ENCODE data around the gene PHF10. TPM values are rescaled to one million over a fixed set of nuclear protein-coding genes. Genes with fewer than 3 reads are reported as not detected.

Gene PHF10
- total and polyA plus RNA-seq, 2 donors (not counting 1 experiment from before 2014, with no cell fraction given), result 32.9 to 74.6 TPM

- H3K9me3 Mint-ChIP-seq (ENCODE audit: insufficient read depth), result no peaks in the 10 kb centered on the region
- no peaks in the 10 kb centered on the region for H3K9me3 ChIP-seq (ENCODE audit: control extremely low read depth in 1 of 3, control insufficient read depth in 2 of 3, insufficient read depth in 1 of 3, low read length in 2 of 3)
- peaks cover 0 to 16% of the 10 kb centered on the region in 2 experiments for H3K36me3 ChIP-seq (replicated peaks in 1 of 2; ENCODE audit: control extremely low read depth in 1 of 2, control insufficient read depth in 1 of 2, extremely low read depth in 1 of 2, insufficient read depth in 2 of 2, low read length in 1 of 2)
- intact Hi-C loops (cut with micrococcal nuclease), result loop anchor here (10.0 kb wide), 1 partner anchor 574 kb away; the partner anchor contains the start of gene DLL1
- H2AFZ ChIP-seq (ENCODE audit: insufficient read depth, low read depth, low read length, poor library complexity, severe bottlenecking), result no peak overlapping the region
- no peaks in the 10 kb centered on the region for H3K27me3 ChIP-seq (replicated peaks in 1 of 4; ENCODE audit: control extremely low read depth in 1 of 4, control insufficient read depth in 3 of 4, insufficient read depth in 4 of 4, low read length in 3 of 4)
- no peak overlapping the region for H3K9ac ChIP-seq (ENCODE audit: low read length)
- WGBS (ENCODE audit: insufficient coverage), result 100% methylated on average over 3 of the region's 3 CpGs
- H3K27ac Mint-ChIP-seq, result no peak overlapping the region
- ChIA-PET CTCF (no interaction called here), POLR2A (no interaction called here)
- DNase-seq (no peak), ATAC-seq (ENCODE audit: low read depth) (no peak)
- H3K4me1 Mint-ChIP-seq, result peaks cover 32% of the 10 kb centered on the region
- no peak overlapping the region for H3K4me2 ChIP-seq (replicated peaks; ENCODE audit: low read depth, low read length, poor library complexity, severe bottlenecking)
- peaks cover 15 to 17% of the 10 kb centered on the region in 2 donors for H3K4me1 ChIP-seq (ENCODE audit: control insufficient read depth in 2 of 2, insufficient read depth in 2 of 2, low read length in 2 of 2)
- H3K79me2 ChIP-seq (ENCODE audit: control insufficient read depth, insufficient read depth, low read length), result peaks cover 63% of the 10 kb centered on the region
- no peak overlapping the region for H3K4me3 Mint-ChIP-seq
- H4K20me1 ChIP-seq (ENCODE audit: control insufficient read depth, insufficient read depth, low read length, poor library complexity, severe bottlenecking), result no peaks in the 10 kb centered on the region
- H3K4me3 ChIP-seq (ENCODE audit: control extremely low read depth in 1 of 5, extremely low read depth in 1 of 5, insufficient read depth in 1 of 5, low read depth in 2 of 5, low read length in 4 of 5), result no peak overlapping the region
- no peaks in the 10 kb centered on the region for H3K27me3 Mint-ChIP-seq
- TF ChIP-seq EZH2 (IDR thresholded peaks at IDR 0.05; ENCODE audit: borderline replicate concordance, insufficient read depth, low read depth, low read length, poor library complexity, severe bottlenecking) (no peak), CTCF (IDR thresholded peaks at IDR 0.05) (no peak)
- no peak overlapping the region for H3K27ac ChIP-seq (ENCODE audit: low read length in 2 of 2)
Observed at GRCh38 chr6:169720207-169720855, 4.0 kb downstream of the PHF10 start.

GRCh38 chr6:169719117-169719516, 5.2 kb downstream of the PHF10 start:
- POLR2A ChIA-PET, result no interaction called here
- no peak for DNase-seq

More at GRCh38 chr6:169719117-169719516, 5.2 kb downstream of the PHF10 start:
- CTCF ChIA-PET, result no interaction called here
- H2AFZ ChIP-seq (ENCODE audit: insufficient read depth, low read depth, low read length, poor library complexity, severe bottlenecking), result no peak overlapping the region
- H3K9me3 ChIP-seq (ENCODE audit: control extremely low read depth in 1 of 3, control insufficient read depth in 2 of 3, insufficient read depth in 1 of 3, low read length in 2 of 3), result no peaks in the 10 kb centered on the region
- no peak overlapping the region for H3K9ac ChIP-seq (ENCODE audit: low read length)
- no peak overlapping the region for H3K4me3 Mint-ChIP-seq
- H3K27me3 Mint-ChIP-seq, result no peaks in the 10 kb centered on the region
- peaks cover 75% of the 10 kb centered on the region for H3K79me2 ChIP-seq (ENCODE audit: control insufficient read depth, insufficient read depth, low read length)
- no peak for TF ChIP-seq CTCF (IDR thresholded peaks at IDR 0.05)
- TF ChIP-seq EZH2 (IDR thresholded peaks at IDR 0.05; ENCODE audit: borderline replicate concordance, insufficient read depth, low read depth, low read length, poor library complexity, severe bottlenecking), result no peak
- H3K27ac ChIP-seq (ENCODE audit: low read length in 2 of 2), result no peak overlapping the region
- H3K4me1 Mint-ChIP-seq, result peaks cover 28% of the 10 kb centered on the region
- H3K9me3 Mint-ChIP-seq (ENCODE audit: insufficient read depth), result no peaks in the 10 kb centered on the region
- peaks cover 8 to 26% of the 10 kb centered on the region in 2 experiments for H3K36me3 ChIP-seq (replicated peaks in 1 of 2; ENCODE audit: control extremely low read depth in 1 of 2, control insufficient read depth in 1 of 2, extremely low read depth in 1 of 2, insufficient read depth in 2 of 2, low read length in 1 of 2)
- H3K27me3 ChIP-seq (replicated peaks in 1 of 4; ENCODE audit: control extremely low read depth in 1 of 4, control insufficient read depth in 3 of 4, insufficient read depth in 4 of 4, low read length in 3 of 4), result no peaks in the 10 kb centered on the region
- H3K4me3 ChIP-seq (ENCODE audit: control extremely low read depth in 1 of 5, extremely low read depth in 1 of 5, insufficient read depth in 1 of 5, low read depth in 2 of 5, low read length in 4 of 5), result no peak overlapping the region
- WGBS (ENCODE audit: insufficient coverage), result 100% methylated on average over 1 of the region's 4 CpGs
- H3K27ac Mint-ChIP-seq, result no peak overlapping the region
- ATAC-seq (ENCODE audit: low read depth), result no peak
- H3K4me1 ChIP-seq (ENCODE audit: control insufficient read depth in 2 of 2, insufficient read depth in 2 of 2, low read length in 2 of 2), result peaks cover 11 to 14% of the 10 kb centered on the region in 2 donors
- no peaks in the 10 kb centered on the region for H4K20me1 ChIP-seq (ENCODE audit: control insufficient read depth, insufficient read depth, low read length, poor library complexity, severe bottlenecking)
- H3K4me2 ChIP-seq (replicated peaks; ENCODE audit: low read depth, low read length, poor library complexity, severe bottlenecking), result no peak overlapping the region
- intact Hi-C loops (cut with micrococcal nuclease), result no loop called here
